Tongue (tissue), 2 donors: ENCODE results near the gene GRID2. TPM values are rescaled to one million over a fixed set of nuclear protein-coding genes. Genes with fewer than 3 reads are reported as not detected.
"Not testable (repeated sequence)": the region's sequence is repeated elsewhere in the genome, so short reads cannot be mapped to it uniquely, and the experiment has no call there.

ENCODE experiments used
- DNase-seq: peaks from one replicate; pipeline ENCODE4 v3.0.0-alpha.2; 2015
- total RNA-seq: library from RNA; depleted of rRNA; stranded (reverse); fragments of >200 nt; gene quantifications from one replicate; pipeline ENCODE4 v1.2.3, GENCODE V29; 2014

Gene GRID2
- total RNA-seq, 1 donor from 2014 or later = 1.6 TPM

GRCh38 chr4:93334003-93334402 lies 1030.2 kb downstream of the GRID2 start:
- no peak for DNase-seq

- DNase-seq = no peak
Measured at GRCh38 chr4:93337196-93337595, 1033.4 kb downstream of the GRID2 start.

GRCh38 chr4:93342738-93343137 lies 1039.0 kb downstream of the GRID2 start:
- DNase-seq = no peak

GRCh38 chr4:93346840-93347239 lies 1043.1 kb downstream of the GRID2 start:
- DNase-seq = no peak

- DNase-seq = no peak
Measured at GRCh38 chr4:93348896-93349295, 1045.1 kb downstream of the GRID2 start.

GRCh38 chr4:93351846-93352245 lies 1048.1 kb downstream of the GRID2 start:
- DNase-seq = no peak

- DNase-seq = peak; percentile 44
Measured at GRCh38 chr4:93355411-93355810, 1051.6 kb downstream of the GRID2 start.

- no peak for DNase-seq
Measured at GRCh38 chr4:93359586-93359985, 1055.8 kb downstream of the GRID2 start.

GRCh38 chr4:93366169-93366755 lies 1062.5 kb downstream of the GRID2 start:
- not testable (repeated sequence) for DNase-seq

GRCh38 chr4:93368968-93369367 lies 1065.2 kb downstream of the GRID2 start:
- DNase-seq = no peak

GRCh38 chr4:93370256-93370655 lies 1066.5 kb downstream of the GRID2 start:
- no peak for DNase-seq

- DNase-seq = no peak
Measured at GRCh38 chr4:93373893-93374860, 1070.4 kb downstream of the GRID2 start.

GRCh38 chr4:93384241-93384640 lies 1080.5 kb downstream of the GRID2 start:
- DNase-seq = no peak

- no peak for DNase-seq
Measured at GRCh38 chr4:93384887-93385286, 1081.1 kb downstream of the GRID2 start.

- no peak for DNase-seq
Measured at GRCh38 chr4:93394545-93395081, 1090.8 kb downstream of the GRID2 start.

GRCh38 chr4:93396272-93396671 lies 1092.5 kb downstream of the GRID2 start:
- no peak for DNase-seq

GRCh38 chr4:93403571-93403970 lies 1099.8 kb downstream of the GRID2 start:
- DNase-seq = no peak

GRCh38 chr4:93407493-93408275 lies 1103.9 kb downstream of the GRID2 start:
- no peak for DNase-seq

GRCh38 chr4:93409035-93409434 lies 1105.3 kb downstream of the GRID2 start:
- no peak for DNase-seq

- no peak for DNase-seq
Measured at GRCh38 chr4:93414041-93414550, 1110.3 kb downstream of the GRID2 start.

- DNase-seq = peak; percentile 4
Measured at GRCh38 chr4:93416344-93417128, 1112.8 kb downstream of the GRID2 start.
